Measurements from ENCODE around the gene FLRT1.
A peak's percentile ranks its signal among the peaks of the same experiment; 100 is the strongest.

FLRT1 gene

GRCh38 chr11:64039012-64039665, 3.4 kb downstream of the FLRT1 start:
- no peak overlapping the region for H3K4me3 ChIP-seq (replicated peaks in 1 of 2; ENCODE audit: low read depth in 2 of 2, low read length in 2 of 2)
- no peak for TF ChIP-seq CTCF (IDR thresholded peaks at IDR 0.05; ENCODE audit: low read depth, low read length)
- no peak for DNase-seq (ENCODE audit: low read depth in 2 of 2)

- no peak for DNase-seq (ENCODE audit: low read depth in 2 of 2)
- no peak overlapping the region for H3K4me3 ChIP-seq (replicated peaks in 1 of 2; ENCODE audit: low read depth in 2 of 2, low read length in 2 of 2)
- TF ChIP-seq CTCF (IDR thresholded peaks at IDR 0.05; ENCODE audit: low read depth, low read length) = peak; percentile 41
These were observed 5.1 kb downstream of the FLRT1 start for GRCh38 chr11:64040684-64041322.

GRCh38 chr11:64041846-64042245, 6.1 kb downstream of the FLRT1 start:
- TF ChIP-seq CTCF (IDR thresholded peaks at IDR 0.05; ENCODE audit: low read depth, low read length) = no peak
- no peak for DNase-seq (ENCODE audit: low read depth in 2 of 2)
- no peak overlapping the region for H3K4me3 ChIP-seq (replicated peaks in 1 of 2; ENCODE audit: low read depth in 2 of 2, low read length in 2 of 2)

GRCh38 chr11:64042301-64042700, 6.6 kb downstream of the FLRT1 start:
- DNase-seq (ENCODE audit: low read depth in 2 of 2) = no peak

GRCh38 chr11:64043545-64043944, 7.8 kb downstream of the FLRT1 start:
- H3K4me3 ChIP-seq (replicated peaks in 1 of 2; ENCODE audit: low read depth in 2 of 2, low read length in 2 of 2) = no peak overlapping the region
- DNase-seq (ENCODE audit: low read depth in 2 of 2) = no peak
- TF ChIP-seq CTCF (IDR thresholded peaks at IDR 0.05; ENCODE audit: low read depth, low read length) = no peak

More at GRCh38 chr11:64042301-64042700, 6.6 kb downstream of the FLRT1 start:
- no peak overlapping the region for H3K4me3 ChIP-seq (replicated peaks in 1 of 2; ENCODE audit: low read depth in 2 of 2, low read length in 2 of 2)
- no peak for TF ChIP-seq CTCF (IDR thresholded peaks at IDR 0.05; ENCODE audit: low read depth, low read length)

DNA sequence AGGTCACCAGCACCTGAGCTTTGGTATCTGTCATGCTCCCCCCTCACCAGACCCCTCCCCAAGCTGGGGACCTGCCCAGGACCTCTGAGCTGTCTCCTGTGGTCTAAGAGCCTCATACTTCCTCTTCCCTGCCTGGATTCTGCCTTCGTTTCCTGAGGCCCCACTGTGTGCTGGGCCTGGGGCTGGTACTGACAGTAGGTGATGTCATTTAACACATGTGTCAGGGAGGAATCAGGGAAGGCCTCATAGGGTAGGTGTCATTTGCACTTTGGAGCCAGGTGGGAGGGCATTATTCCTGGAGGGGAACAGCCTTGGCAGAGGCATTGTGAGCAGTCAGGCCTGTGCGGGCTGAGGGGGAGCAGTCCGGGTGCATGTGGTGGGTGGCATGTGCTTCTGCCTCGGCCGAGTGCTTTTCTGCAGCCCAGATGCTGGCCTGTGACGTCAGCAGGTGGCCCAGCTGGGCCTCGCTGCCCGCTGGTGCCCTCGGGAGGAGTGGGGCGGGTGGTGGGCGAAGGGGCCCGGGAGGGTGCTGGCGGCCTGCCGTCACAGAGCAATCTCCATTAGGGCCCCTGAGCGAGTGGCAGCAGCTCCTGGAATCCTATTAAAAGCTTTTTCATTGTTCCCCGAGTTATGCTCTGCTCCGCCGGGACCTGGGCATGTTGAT, 9.1 kb downstream of the FLRT1 start:
- no peak for TF ChIP-seq CTCF (IDR thresholded peaks at IDR 0.05; ENCODE audit: low read depth, low read length)
- H3K4me3 ChIP-seq (replicated peaks in 1 of 2; ENCODE audit: low read depth in 2 of 2, low read length in 2 of 2) = no peak overlapping the region
- no peak for DNase-seq (ENCODE audit: low read depth in 2 of 2)

All from cardiac fibroblast (primary cell).